AG04450 (cell line): ENCODE measurements around the gene CLEC7A. TPM values are rescaled to one million over a fixed set of nuclear protein-coding genes. Genes with fewer than 3 reads are reported as not detected.

ENCODE experiments used
- CTCF ChIA-PET: fragments of 300-600, 350-600 bp; formaldehyde crosslinking; extraction: SDS; loops from one replicate; lab custom pipeline; 2022; ENCODE audit warnings: antibody characterized with exemption, inconsistent platforms; lab: Charles Lee
- POLR2A ChIA-PET: fragments of 350-600 bp; formaldehyde crosslinking; extraction: SDS; loops from one replicate; lab custom pipeline; 2021; ENCODE audit warnings: antibody characterized with exemption, inconsistent platforms; lab: Yijun Ruan, JAX
- DNase-seq: peaks from one replicate; pipeline ENCODE4 v3.0.0-alpha.2; 2011; ENCODE audit warnings: low read depth, low spot score
- H3K27ac ChIP-seq: one replicate; pipeline ENCODE4 v1.5.1; 2012; ENCODE audit warnings: low read depth, low read length, control low read depth
- H3K27me3 ChIP-seq: one replicate; pipeline ENCODE4 v1.6.0; 2012; ENCODE audit warnings: low read length; ENCODE audit not compliant: control insufficient read depth, insufficient read depth
- H3K4me3 ChIP-seq: 2 replicates; pipeline ENCODE4 v1.5.1; 2011; ENCODE audit warnings: mild to moderate bottlenecking, low read depth, low read length, control low read depth
- H3K9me3 ChIP-seq: 2 replicates; pipeline ENCODE4 v1.5.1; 2012; ENCODE audit warnings: low read length; ENCODE audit not compliant: control insufficient read depth, insufficient read depth
- CTCF ChIP-seq: IDR thresholded peaks from 2 replicates; pipeline ENCODE4 v1.5.1; 2011; ENCODE audit warnings: low read depth, low read length, control low read depth, inconsistent platforms
- polyA minus RNA-seq: library from RNA; depleted of rRNA, polyadenylated mRNA; stranded (reverse); fragments of >200 nt; gene quantifications from 2 replicates; pipeline ENCODE4 v1.2.3, GENCODE V29; 2011; rRNA and poly(A)+ RNA removed
- polyA plus RNA-seq: library from polyadenylated mRNA; depleted of rRNA; stranded (reverse); fragments of >200 nt; gene quantifications from 2 replicates; pipeline ENCODE4 v1.2.3, GENCODE V29; 2011; rRNA removed

Gene CLEC7A
- not detected in 2 replicates for polyA plus RNA-seq
- polyA minus RNA-seq, result not detected in 2 replicates

GRCh38 chr12:10130042-10130441, at the start of gene CLEC7A:
Gene CLEC7A, minus strand, starts transcription at chr12:10130199. Its CDS starts 117 bp downstream, at chr12:10130082.
- DNase-seq, result no peak
- H3K27me3 ChIP-seq, result no peaks in the 10 kb centered on the region
- TF ChIP-seq CTCF, result no peak
- CTCF ChIA-PET, result interaction anchor here (0.8 to 2.6 kb wide), 4 partner anchors 10 to 1064 kb away, joined by 3 to 11 read pairs (median 4); no protein-coding TSS in a partner anchor
- no peak within 1 kb of the TSS for H3K4me3 ChIP-seq
- POLR2A ChIA-PET, result no interaction called here
- no peaks in the 10 kb centered on the region for H3K9me3 ChIP-seq
- H3K27ac ChIP-seq, result no peak within 1 kb of the TSS

GRCh38 chr12:10179776-10180181, 49.8 kb upstream of the CLEC7A start:
- no peak for TF ChIP-seq CTCF
- H3K9me3 ChIP-seq, result no peaks in the 10 kb centered on the region
- no peaks in the 10 kb centered on the region for H3K27me3 ChIP-seq
- CTCF ChIA-PET, result no interaction called here
- no peak overlapping the region for H3K27ac ChIP-seq
- POLR2A ChIA-PET, result no interaction called here
- H3K4me3 ChIP-seq, result no peak overlapping the region
- no peak for DNase-seq

GRCh38 chr12:10178821-10179220, 48.8 kb upstream of the CLEC7A start, which contains the start of gene TMEM52B:
Gene TMEM52B, plus strand, starts transcription at chr12:10179032. Its CDS starts 543 bp downstream, at chr12:10179575.
- H3K9me3 ChIP-seq, result no peaks in the 10 kb centered on the region
- ChIA-PET POLR2A (no interaction called here), CTCF (no interaction called here)
- DNase-seq, result no peak
- H3K27me3 ChIP-seq, result no peaks in the 10 kb centered on the region
- H3K27ac ChIP-seq, result peak within 1 kb of the TSS; percentile 52
- no peak within 1 kb of the TSS for H3K4me3 ChIP-seq
- no peak for TF ChIP-seq CTCF

GRCh38 chr12:10175846-10176636, 46.0 kb upstream of the CLEC7A start:
- Histone ChIP-seq H3K4me3 (no peak overlapping the region), H3K9me3 (no peaks in the 10 kb centered on the region), H3K27ac (no peak overlapping the region), H3K27me3 (no peaks in the 10 kb centered on the region)
- no peak for TF ChIP-seq CTCF
- POLR2A ChIA-PET, result no interaction called here
- CTCF ChIA-PET, result interaction anchor here (1.3 to 1.7 kb wide), 2 partner anchors 23 to 425 kb away, joined by 3 to 6 read pairs; no protein-coding TSS in a partner anchor
- no peak for DNase-seq
